HFF-Myc (cell line): ENCODE results near the gene CACNA1S.

ENCODE experiments used
- DNase-seq: peaks from one replicate; pipeline ENCODE4 v3.0.0-alpha.2; 2011; ENCODE audit warnings: low read depth; ENCODE audit errors: extremely low read depth
- H3K4me3 ChIP-seq: replicated peaks from 2 replicates; pipeline ENCODE4 v1.5.1; 2011; ENCODE audit warnings: low read depth, mild to moderate bottlenecking, control low read depth, low read length
- CTCF ChIP-seq: IDR thresholded peaks from 2 replicates; pipeline ENCODE4 v1.5.1; 2012; ENCODE audit warnings: mild to moderate bottlenecking, low read depth, low read length, control low read depth; ENCODE audit errors: missing control alignments

CACNA1S gene

DNA sequence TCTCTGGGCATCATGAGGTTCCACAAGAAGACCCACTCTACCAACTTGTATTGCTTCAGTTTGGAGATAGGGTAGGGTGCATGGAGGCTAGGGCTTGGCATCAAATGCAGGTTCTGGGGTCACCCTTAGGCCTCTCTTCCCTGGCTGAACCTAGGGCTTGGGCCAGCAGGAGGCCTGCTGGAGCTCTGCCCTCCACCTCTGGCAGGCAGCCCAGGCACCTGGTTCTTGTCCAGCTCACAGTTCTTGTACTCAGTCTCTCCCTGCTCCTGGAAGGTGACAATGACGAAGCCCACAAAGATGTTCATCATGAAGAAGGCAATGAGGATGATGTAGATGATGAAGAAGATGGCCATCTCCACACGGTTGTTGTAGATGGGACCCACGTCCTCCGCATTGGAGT is 51.2 kb downstream of the CACNA1S start:
- no peak overlapping the region for H3K4me3 ChIP-seq
- no peak for TF ChIP-seq CTCF

GRCh38 chr1:201060586-201060985 is 51.6 kb downstream of the CACNA1S start:
- H3K4me3 ChIP-seq: no peak overlapping the region
- no peak for DNase-seq
- TF ChIP-seq CTCF: no peak

More for the DNA sequence above, 51.2 kb downstream of the CACNA1S start:
- DNase-seq: no peak

DNA sequence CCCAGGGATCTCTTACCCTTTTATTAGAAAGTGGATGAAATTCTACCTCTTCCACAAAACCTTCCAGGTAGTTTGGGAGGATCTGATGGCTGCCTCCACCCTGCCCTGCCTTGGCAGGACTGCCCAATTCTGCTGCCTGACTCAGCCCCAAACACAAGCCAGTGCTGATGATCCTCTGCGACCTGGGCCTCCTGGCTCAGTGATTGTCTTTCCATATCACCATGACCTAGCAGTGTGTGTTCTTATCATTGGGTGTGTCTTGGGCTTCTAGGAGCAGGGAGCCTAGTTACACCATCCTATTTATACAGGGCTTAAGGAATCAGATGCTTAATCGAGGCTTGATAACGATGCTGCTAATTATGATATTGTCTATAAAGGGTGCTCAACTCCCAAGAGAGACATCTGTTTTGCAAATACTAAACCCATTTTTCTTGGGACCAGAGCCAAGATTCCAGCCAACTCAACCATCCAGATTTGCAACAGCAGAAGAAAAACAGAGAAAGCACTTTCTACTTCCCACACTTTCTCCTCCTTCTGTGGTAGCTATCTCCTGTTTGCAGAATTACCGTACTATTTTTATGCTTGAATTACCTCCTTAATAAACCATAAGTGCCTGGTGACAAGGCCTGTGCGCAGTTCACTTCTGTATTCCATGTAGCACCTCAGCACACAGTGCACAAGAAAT is 52.2 kb downstream of the CACNA1S start:
- TF ChIP-seq CTCF: no peak
- no peak overlapping the region for H3K4me3 ChIP-seq
- DNase-seq: no peak

DNA sequence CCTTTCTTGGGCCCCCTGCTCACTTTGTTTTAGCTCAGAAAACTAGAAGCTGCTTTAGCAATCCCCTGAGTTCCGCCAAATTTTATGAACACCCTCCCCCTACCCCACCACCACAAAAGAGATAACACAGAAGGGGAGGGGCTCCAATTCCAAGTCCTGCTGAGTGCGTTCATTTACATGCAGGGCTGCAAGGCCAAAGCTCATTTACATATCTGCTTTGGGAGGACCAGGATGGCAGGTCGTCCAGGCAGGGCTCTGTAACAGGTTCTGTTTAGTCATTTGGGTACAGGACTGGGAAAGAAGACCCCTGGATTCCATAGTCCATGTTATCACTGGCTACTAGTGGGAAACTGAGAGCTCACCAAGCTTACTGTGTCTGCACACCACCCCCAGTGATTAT is 52.8 kb downstream of the CACNA1S start:
- H3K4me3 ChIP-seq: no peak overlapping the region
- no peak for TF ChIP-seq CTCF
- no peak for DNase-seq

GRCh38 chr1:201054091-201054543 is 58.1 kb downstream of the CACNA1S start:
- no peak overlapping the region for H3K4me3 ChIP-seq
- no peak for DNase-seq
- no peak for TF ChIP-seq CTCF

- no peak for TF ChIP-seq CTCF
- H3K4me3 ChIP-seq: no peak overlapping the region
- DNase-seq: no peak
Measured at GRCh38 chr1:201053155-201053860, 58.9 kb downstream of the CACNA1S start.

GRCh38 chr1:201051399-201051798 is 60.8 kb downstream of the CACNA1S start:
- DNase-seq: no peak

More at GRCh38 chr1:201051399-201051798, 60.8 kb downstream of the CACNA1S start:
- no peak overlapping the region for H3K4me3 ChIP-seq
- TF ChIP-seq CTCF: no peak
